NCI-H226 (cell line): ENCODE measurements around the gene KCNH2.

ENCODE experiments used
- DNase-seq: peaks from one replicate; pipeline ENCODE4 v3.0.0-alpha.2; 2015

The KCNH2 gene

DNA sequence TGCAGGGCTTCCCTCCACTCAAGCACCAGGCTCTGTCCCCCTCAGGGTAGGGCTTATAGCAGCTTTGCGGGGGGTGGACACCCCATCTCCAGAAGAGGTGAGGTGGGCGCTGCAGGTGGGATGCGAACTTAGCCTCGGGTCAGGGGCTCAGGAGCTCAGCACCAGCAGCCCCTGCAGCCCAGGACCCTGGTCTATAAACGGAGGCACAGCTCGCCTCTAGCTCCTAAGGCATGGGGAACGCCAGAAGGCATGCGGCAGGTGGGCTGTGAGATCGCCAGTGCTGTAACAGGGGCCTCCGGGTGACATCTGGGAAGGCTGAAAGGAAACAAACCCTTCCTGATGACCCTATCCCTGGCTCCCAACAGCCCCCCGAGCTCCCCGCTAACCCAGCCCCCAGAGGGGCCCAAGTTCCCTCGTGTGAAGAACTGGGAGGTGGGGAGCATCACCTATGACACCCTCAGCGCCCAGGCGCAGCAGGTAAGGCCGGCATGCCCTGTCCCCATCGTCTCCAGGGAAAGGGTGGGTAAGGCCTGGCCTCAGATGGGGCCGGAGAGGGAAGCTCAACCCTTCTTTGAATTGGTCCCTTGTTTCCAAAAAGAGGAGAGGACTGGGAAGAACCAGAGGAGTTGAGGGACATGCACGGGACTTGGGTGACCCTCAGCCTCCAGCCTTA, 16.9 kb upstream of the KCNH2 start:
- no peak for DNase-seq

GRCh38 chr7:150994141-150994837, 16.2 kb upstream of the KCNH2 start:
- no peak for DNase-seq

DNA sequence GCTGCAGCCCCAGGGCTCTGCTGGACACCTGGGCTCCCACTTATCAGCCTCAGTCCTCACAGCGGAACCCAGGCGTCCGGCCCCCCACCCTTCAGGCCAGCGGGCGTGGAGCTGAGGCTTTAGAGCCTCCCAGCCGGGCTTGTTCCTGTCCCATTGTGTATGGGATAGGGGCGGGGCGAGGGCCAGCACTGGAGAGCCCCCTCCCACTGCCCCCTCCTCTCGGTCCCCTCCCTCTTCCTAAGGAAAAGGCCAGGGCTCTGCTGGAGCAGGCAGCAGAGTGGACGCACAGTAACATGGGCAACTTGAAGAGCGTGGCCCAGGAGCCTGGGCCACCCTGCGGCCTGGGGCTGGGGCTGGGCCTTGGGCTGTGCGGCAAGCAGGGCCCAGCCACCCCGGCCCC, 15.4 kb upstream of the KCNH2 start:
- no peak for DNase-seq

DNA sequence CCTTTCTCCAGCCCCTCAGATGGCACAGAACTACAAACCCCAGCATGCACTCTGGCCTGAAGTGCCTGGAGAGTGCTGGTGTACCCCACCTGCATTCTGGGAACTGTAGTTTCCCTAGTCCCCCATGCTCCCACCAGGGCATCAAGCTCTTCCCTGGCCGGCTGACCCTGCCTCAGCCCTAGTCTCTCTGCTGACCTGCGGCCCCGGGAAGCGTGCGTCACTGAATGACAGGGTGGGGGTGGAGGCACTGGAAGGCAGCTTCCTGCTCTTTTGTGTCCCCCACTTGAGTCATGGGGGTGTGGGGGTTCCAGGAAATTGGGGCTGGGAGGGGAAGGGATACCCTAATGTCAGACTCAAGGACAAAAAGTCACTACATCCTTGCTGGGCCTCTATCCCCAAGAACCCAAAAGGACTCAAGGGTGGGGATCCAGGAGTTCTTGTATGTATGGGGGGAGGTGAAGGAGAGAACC, 14.7 kb upstream of the KCNH2 start:
- DNase-seq: no peak

GRCh38 chr7:150992051-150992640, 14.0 kb upstream of the KCNH2 start:
- no peak for DNase-seq

DNA sequence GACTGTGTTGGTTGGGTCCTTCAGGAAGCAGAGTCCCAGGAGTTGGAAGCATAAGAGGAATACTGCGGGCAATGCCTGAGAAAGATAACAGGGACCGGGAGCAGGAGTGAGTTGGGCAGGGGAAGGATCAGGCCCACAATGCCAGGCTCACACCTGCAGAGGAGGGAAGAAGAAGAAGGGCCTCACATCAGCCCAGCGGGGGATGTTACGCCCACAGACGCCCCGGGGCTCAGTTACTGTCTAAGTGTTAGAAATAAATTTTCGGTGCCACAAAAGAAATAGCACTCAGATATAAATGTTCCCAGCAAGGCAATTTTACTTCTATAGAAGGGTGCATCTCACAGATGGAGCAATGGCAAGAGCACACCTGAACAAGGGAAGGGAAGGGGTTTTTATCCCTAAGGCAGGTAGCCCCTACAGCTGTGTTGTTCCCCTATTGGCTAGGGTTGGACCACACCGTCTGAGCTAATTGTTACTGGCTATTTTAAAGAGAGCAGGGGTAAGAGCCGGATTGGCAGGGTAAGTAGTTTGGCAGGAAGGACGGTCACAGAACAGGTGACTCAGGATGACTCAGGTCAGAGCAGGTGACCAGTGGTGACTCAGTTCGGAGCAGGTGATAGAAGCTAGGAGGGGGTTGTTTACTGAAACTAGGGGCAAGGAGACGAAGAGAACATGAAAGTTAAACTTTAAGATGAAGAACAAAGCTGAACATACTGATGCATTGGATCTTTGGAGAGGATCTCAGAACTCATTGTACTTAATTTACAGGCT, 12.5 kb upstream of the KCNH2 start, which contains the start of gene NOS3:
NOS3 (plus strand) TSS at position 602 of the 771 bp plus-strand sequence. CDS start 2,787 bp downstream, outside the sequence.
- DNase-seq: no peak

DNA sequence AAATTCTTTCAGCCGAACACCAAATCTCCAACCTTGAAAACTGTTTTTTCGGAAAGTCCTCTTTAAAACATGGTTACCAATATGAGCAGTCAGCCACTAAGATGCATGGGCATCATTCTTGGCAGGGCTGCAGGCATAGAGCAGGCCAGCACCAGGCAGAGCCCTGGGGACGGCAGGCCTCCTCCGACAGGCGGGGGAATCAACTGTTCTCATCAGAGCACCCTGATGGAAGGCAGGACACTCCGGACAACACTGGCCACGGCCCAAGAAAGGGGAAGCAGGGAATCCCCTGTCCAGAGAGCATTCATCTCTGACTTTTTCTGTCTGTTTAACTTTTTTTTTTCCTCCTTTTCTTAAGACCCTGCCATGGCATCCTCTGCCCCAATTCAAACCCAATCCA, 11.3 kb upstream of the KCNH2 start:
- no peak for DNase-seq

DNA sequence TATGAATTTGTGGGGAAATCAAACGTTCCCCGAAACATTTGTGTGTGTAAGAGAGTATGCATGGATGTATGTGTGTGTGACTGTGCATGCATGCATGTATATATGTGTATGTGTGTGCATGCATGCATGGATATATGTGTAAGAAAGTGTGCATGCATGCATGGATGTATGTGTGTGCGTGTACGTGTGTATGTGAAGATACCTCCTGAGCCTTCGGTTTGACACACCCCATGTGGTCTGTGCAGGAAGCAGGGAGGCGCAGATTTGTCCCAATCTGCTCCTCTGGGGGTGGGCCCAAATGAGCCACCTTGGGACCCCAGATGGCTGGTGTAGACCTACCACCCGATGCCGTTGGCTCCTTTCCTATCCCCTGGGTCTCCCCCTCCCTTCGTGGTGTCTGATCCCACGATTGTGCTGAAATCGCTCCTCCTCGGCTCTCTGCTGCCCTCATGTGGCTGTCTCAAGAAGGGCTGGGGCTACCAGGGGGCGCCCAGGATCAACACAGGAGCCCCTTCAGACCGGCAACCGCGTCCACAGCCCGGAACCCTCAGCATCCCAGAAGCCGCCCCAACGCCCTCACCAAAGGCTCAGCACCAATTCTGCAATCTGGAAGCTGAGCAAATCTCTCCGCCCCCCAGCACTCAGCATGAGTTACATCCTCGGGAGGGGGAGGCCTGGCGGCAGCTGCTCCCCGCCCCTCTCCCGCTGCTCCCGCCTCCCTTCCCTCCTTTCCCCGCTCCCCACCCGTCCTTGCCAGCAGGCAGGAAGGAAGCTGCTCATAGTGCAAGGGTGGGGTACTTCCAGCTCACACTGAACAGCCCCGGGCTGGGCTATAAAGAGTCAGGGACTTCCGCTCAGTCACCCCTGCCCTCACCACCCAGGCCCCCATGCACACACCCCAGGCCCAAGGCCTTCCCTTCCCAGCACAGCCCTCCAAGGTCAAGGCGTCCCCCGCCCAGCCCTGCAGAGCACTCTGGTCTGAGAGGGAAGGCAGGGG, 10.4 kb upstream of the KCNH2 start:
- DNase-seq: peak; percentile 24

- DNase-seq: no peak
These were observed 8.4 kb upstream of the KCNH2 start for GRCh38 chr7:150986556-150986955.

DNA sequence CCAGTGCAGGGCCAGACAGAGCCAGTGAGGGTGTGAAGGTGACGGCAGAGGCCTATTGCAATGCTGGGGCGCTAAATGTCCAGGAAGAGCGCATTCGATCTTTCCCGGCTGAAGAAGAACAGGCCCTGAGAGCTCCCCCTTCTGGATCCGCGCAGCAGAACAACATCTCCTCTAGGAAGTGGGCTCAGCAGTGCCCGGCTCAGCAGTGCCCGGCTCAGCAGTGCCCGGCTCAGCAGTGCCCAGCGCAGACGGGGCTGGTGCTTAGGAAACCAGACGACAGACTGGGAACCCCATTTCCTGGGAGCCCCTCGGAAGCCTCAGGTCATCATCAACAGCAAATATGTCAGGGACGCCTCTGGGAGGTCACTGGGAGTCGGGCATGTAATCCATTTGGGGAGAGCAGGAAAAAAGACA, 8.0 kb upstream of the KCNH2 start:
- no peak for DNase-seq

DNA sequence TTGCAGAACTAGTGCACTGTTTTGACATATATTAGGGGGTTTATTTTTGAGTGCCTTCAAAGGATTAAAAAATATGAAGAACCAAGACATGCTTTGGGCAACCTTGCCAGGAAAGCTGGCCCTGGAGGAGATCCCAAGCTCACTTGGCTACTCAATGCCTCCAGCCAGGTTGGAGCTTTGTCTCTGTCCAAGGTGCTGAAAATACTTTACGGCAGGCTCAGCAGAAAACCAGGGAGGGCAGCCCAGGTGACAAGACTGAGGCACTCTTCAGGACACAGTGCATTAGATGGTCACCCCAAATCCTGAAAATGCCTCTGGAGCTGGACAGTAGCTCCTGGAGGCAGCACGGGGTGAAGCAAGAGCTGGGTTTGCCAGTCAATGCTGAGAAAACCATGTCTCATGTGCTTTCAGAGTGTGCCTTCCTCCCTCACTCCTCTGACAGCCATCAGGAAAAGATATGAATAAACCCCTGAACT, 5.8 kb upstream of the KCNH2 start:
- DNase-seq: peak; percentile 33

DNA sequence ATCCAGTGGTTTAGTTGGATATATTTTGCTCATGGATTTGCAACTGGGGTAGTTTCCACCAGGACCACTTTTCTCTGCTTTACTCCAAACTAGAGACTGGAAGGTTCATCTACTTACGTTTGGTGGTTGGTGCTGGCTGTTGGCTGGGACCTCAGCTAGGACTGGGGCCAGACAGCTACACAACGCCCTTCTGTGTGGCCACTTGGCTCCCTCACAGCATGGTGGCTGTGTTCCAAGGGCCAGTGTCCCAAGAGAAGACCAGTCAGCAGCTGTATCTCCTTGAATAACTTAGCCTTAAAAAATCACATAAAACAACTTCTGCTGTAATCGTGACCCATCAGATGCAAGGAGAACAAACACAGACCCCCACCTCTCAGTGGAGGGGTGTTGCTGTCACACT, 4.2 kb upstream of the KCNH2 start:
- DNase-seq: no peak

DNA sequence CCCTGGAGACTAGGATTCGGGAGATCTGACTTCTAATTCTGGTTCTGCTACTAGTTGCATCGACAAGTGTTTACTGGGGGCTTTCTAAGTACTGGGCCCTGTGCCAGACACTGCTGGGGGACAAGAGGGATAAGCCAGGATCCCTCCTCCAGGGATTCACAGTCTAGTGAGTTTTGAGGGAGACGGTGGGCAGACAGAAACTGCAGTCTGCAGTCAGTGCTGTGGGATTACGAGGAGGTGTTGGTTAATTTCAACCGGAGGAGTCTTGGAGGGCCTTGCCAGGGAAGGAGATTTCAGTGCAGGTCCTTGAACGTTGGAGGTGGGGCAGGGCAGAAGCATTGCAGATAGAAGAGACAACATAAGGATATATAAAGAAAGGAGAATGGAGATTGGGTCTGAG, 3.5 kb upstream of the KCNH2 start:
- no peak for DNase-seq

GRCh38 chr7:150980663-150981062, 2.5 kb upstream of the KCNH2 start:
- no peak for DNase-seq

DNA sequence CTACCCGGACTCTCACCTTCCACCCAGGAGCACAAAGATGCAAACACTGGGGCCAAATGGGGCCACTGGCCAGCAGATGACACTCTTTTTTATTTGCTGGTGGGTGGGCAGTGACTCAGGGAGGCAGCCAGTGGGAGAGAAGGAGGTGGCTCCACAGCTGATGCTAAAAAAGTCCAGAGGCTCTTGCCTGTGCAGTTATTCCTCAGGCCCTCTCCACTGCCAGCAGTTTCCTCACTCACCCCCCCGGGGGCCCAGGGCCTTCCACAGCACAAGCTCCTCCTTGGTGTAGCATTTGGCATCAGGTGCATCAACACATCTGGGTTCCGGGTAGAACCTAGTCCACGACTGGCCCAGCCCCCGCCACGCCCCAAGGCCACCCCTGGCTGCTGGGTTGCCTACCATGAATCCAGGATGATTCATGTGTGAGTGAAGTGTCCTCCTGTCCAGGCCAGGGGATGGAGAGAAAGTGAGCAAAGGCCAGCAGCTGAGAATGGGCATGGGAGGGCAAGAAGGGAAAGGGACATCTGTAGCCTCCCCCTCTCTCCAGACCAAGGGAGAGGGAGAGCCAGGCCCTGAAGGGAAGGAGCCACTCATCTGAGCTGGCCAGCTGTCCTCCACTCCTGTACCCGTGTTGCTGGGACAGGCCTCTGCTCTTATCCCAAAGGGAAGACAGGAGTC, 1.7 kb upstream of the KCNH2 start:
- DNase-seq: no peak

- DNase-seq: no peak
These were observed 567 bp downstream of the KCNH2 start for GRCh38 chr7:150977382-150978125.

DNA sequence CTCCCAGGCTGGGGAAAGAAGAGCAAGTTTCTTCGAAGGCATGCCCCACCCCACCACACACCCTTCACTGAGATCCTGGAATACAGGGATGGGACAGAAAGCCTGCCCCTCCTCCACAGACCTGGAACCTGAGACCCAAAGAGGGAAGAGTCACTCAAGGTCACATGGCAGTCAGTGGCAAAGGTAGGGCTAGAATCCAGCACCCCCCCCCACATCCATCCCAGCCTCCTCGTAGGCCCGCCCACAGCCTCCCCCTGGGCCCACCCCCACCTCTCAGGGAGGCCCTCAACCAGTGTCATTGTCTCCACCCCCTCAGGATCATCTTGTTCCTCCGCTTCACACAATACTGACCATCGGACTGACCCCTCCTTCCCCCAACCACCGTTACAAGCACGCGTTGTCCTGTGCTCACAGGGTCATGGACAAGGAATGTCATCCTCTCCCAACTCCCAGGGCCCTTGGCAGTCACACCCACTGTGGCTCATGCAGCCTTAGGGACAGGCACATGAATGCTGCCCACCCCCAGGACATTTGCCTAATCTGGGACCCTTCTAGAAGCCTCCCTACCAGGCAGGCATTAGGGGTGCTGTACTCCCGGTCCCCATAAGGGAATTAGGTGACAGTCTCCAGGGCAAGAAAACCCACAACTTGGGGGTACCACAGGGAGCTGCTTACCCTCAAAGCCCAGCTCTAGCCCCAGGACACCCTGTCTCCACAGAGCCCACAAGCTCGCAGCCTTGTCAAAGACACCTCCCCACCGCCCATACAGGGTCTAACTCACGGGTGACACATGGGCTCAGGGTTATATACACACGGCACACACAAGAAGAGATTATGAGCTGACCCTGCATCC, 1.4 kb downstream of the KCNH2 start:
- DNase-seq: no peak

- no peak for DNase-seq
These were observed 2.4 kb downstream of the KCNH2 start for GRCh38 chr7:150975536-150976319.
